A549 (cell line): ENCODE results near the gene PSMB10. TPM values are rescaled to one million over a fixed set of nuclear protein-coding genes. Genes with fewer than 3 reads are reported as not detected.

Source experiments
- ATAC-seq, 2 experiments: fragments of 200-7000 bp in 1 of 2; fragments of >200 bp in 1 of 2; cut with Nextera tagmentation in 1 of 2; cut with Tn5 transposase in 1 of 2; 3 replicates each; pipeline versions ENCODE4 v1.8.0 to v1.9.1; 2018 to 2020; ENCODE audit warnings: mild to moderate bottlenecking in 1 of 2, moderate library complexity in 1 of 2
- CTCF ChIA-PET: fragments of 300-600 bp; sonication (Branson Sonifier 250); formaldehyde crosslinking; extraction: SDS; loops from one replicate; lab custom pipeline; 2021; ENCODE audit warnings: antibody characterized with exemption, inconsistent platforms; lab: Yijun Ruan, JAX
- POLR2A ChIA-PET: fragments of 350-600 bp; formaldehyde crosslinking; extraction: SDS; loops from one replicate; lab custom pipeline; 2021; ENCODE audit warnings: antibody characterized with exemption, inconsistent platforms; lab: Yijun Ruan, JAX
- DNase-seq, 2 experiments: peaks; one replicate each; pipeline versions ENCODE4 v3.0.0 to v3.0.0-alpha.2; 2011 to 2016; ENCODE audit warnings: low read depth in 1 of 2, low spot score in 1 of 2
- FAIRE-seq: peaks from 2 replicates; lab custom pipeline; 2011; peaks lifted over from hg19 to GRCh38; lab: Jason Lieb, UNC
- H3K27ac ChIP-seq, 2 experiments: fragments of >200 bp; sonication (Bioruptor Twin); formaldehyde crosslinking; 3 replicates each; pipeline ENCODE4 v1.5.1; 2016 to 2017
- H3K4me1 ChIP-seq: fragments of >200 bp; sonication (Bioruptor Twin); formaldehyde crosslinking; 3 replicates; pipeline ENCODE4 v1.6.1; 2016
- H3K4me2 ChIP-seq: fragments of >200 bp; sonication (Bioruptor Twin); formaldehyde crosslinking; 3 replicates; pipeline ENCODE4 v1.6.1; 2016
- H3K4me3 ChIP-seq: fragments of >200 bp; sonication (Bioruptor Twin); formaldehyde crosslinking; 3 replicates; pipeline ENCODE4 v1.5.1; 2016
- H3K9me3 ChIP-seq: fragments of >200 bp; sonication (Bioruptor Twin); formaldehyde crosslinking; 3 replicates; pipeline ENCODE4 v1.6.1; 2016
- BCL3 ChIP-seq: fragments of >200 bp; sonication (Bioruptor Twin); formaldehyde crosslinking; IDR thresholded peaks from 3 replicates; pipeline ENCODE4 v1.6.1; 2016
- CBX2 ChIP-seq: fragments of 200-600 bp; sonication (generic); IDR thresholded peaks from 2 replicates; pipeline ENCODE4 v1.6.1; 2016; ENCODE audit warnings: low read depth, mild to moderate bottlenecking, borderline replicate concordance
- CBX8 ChIP-seq: fragments of 200-600 bp; sonication (generic); IDR thresholded peaks from 2 replicates; pipeline ENCODE4 v1.6.1; 2016
- CHD2 ChIP-seq: fragments of 150-350 bp; IDR thresholded peaks from 2 replicates; pipeline ENCODE4 v1.6.1; 2014; ENCODE audit warnings: low read length; ENCODE audit not compliant: partially characterized antibody
- CTCF ChIP-seq: fragments of >200 bp; sonication (Bioruptor Twin); formaldehyde crosslinking; IDR thresholded peaks from 3 replicates; pipeline ENCODE4 v1.5.1; 2016
- EHMT2 ChIP-seq: fragments of 200-600 bp; sonication (generic); IDR thresholded peaks from 2 replicates; pipeline ENCODE4 v1.6.1; 2016; ENCODE audit warnings: antibody characterized with exemption, low read depth, mild to moderate bottlenecking, moderate library complexity
- EP300 ChIP-seq, 2 experiments: fragments of >200 bp; sonication (Bioruptor Twin); formaldehyde crosslinking; IDR thresholded peaks; 2 replicates in 1 of 2; 3 replicates in 1 of 2; pipeline ENCODE4 v1.6.1; 2016 to 2017
- FOSB ChIP-seq: fragments of 250-450 bp; sonication (Bioruptor Pico); IDR thresholded peaks from 2 replicates; pipeline ENCODE4 v1.5.0; 2020; ENCODE audit warnings: mild to moderate bottlenecking, moderate library complexity
- HDAC2 ChIP-seq: fragments of 200-600 bp; sonication (generic); IDR thresholded peaks from 2 replicates; pipeline ENCODE4 v1.6.1; 2016
- HES2 ChIP-seq: fragments of >200 bp; sonication (Bioruptor Twin); formaldehyde crosslinking; IDR thresholded peaks from 2 replicates; pipeline ENCODE4 v1.6.1; 2016
- HEYL ChIP-seq: fragments of 250-450 bp; sonication (Bioruptor Pico); IDR thresholded peaks from 2 replicates; pipeline ENCODE4 v1.8.0; 2021; ENCODE audit warnings: mild to moderate bottlenecking, moderate library complexity
- HOXB13 ChIP-seq: fragments of 250-450 bp; sonication (Bioruptor Pico); IDR thresholded peaks from 2 replicates; pipeline ENCODE4 v1.5.0; 2020; ENCODE audit warnings: low read depth, mild to moderate bottlenecking, moderate library complexity
- JUN ChIP-seq, 2 experiments: fragments of >200 bp; sonication (Bioruptor Twin); formaldehyde crosslinking; IDR thresholded peaks; 2 replicates in 1 of 2; 3 replicates in 1 of 2; pipeline ENCODE4 v1.6.1; 2016 to 2017
- KDM1A ChIP-seq: fragments of 200-600 bp; sonication (generic); IDR thresholded peaks from 2 replicates; pipeline ENCODE4 v1.6.1; 2016; ENCODE audit warnings: low read depth, mild to moderate bottlenecking
- MYC ChIP-seq: IDR thresholded peaks from 2 replicates; pipeline ENCODE4 v1.6.1; 2012; ENCODE audit warnings: mild to moderate bottlenecking, inconsistent platforms, low read length, improper control_type of control experiment, borderline replicate concordance
- NFE2L2 ChIP-seq: fragments of 150-350 bp; conservative IDR thresholded peaks from 2 replicates; pipeline ENCODE4 v1.6.1; 2014; ENCODE audit warnings: low read length
- NPAS2 ChIP-seq: fragments of 250-450 bp; sonication (Bioruptor Pico); IDR thresholded peaks from 2 replicates; pipeline ENCODE4 v1.8.0; 2022; ENCODE audit warnings: mild to moderate bottlenecking, moderate library complexity, borderline replicate concordance
- POLR2A ChIP-seq: IDR thresholded peaks from 2 replicates; pipeline ENCODE4 v1.6.1; 2012; ENCODE audit warnings: mild to moderate bottlenecking, low read length
- POLR2AphosphoS2 ChIP-seq: conservative IDR thresholded peaks from 2 replicates; pipeline ENCODE4 v1.6.1; 2012; ENCODE audit warnings: low read length, improper control_type of control experiment, inconsistent platforms
- RARB ChIP-seq: fragments of 250-450 bp; sonication (Bioruptor Pico); IDR thresholded peaks from 2 replicates; pipeline ENCODE4 v1.8.0; 2021; ENCODE audit warnings: mild to moderate bottlenecking, moderate library complexity
- SMC3 ChIP-seq: fragments of >200 bp; sonication (Bioruptor Twin); formaldehyde crosslinking; IDR thresholded peaks from 3 replicates; pipeline ENCODE4 v1.6.1; 2018; ENCODE audit warnings: inconsistent platforms
- SREBF2 ChIP-seq: fragments of 450-650 bp; IDR thresholded peaks from 2 replicates; pipeline ENCODE4 v1.6.1; 2014; ENCODE audit warnings: mild to moderate bottlenecking, moderate library complexity
- TP53 ChIP-seq: fragments of 250-450 bp; sonication (Bioruptor Pico); IDR thresholded peaks from 2 replicates; pipeline ENCODE4 v1.5.0; 2021; ENCODE audit warnings: mild to moderate bottlenecking, moderate library complexity
- ZFP36 ChIP-seq: fragments of 450-650 bp; IDR thresholded peaks from 2 replicates; pipeline ENCODE4 v1.6.1; 2014; ENCODE audit warnings: borderline replicate concordance; ENCODE audit not compliant: partially characterized antibody
- ZNF302 ChIP-seq: fragments of 250-450 bp; sonication (Bioruptor Pico); IDR thresholded peaks from 2 replicates; pipeline ENCODE4 v1.9.0; 2021; ENCODE audit warnings: inconsistent platforms, mild to moderate bottlenecking, moderate library complexity
- ZSCAN20 ChIP-seq: fragments of 250-450 bp; sonication (Bioruptor Pico); IDR thresholded peaks from 2 replicates; pipeline ENCODE4 v1.8.0; 2022; ENCODE audit warnings: mild to moderate bottlenecking, moderate library complexity
- WGBS: methylation state at CpG from one replicate; pipeline ENCODE4 v1.1.6; 2017; ENCODE audit errors: missing lambda C conversion rate; 5-methylcytosine and 5-hydroxymethylcytosine counted together
- polyA plus RNA-seq, 4 experiments: library from polyadenylated mRNA; depleted of rRNA in 3 of 4; stranded (reverse); fragments of >200 nt; fragmentation: RNase III in 1 of 4; extraction: RNeasy Plus Mini Kit Qiagen cat#74134 plus additional on column Dnase treatment in 1 of 4; gene quantifications; 2 replicates in 3 of 4; 3 replicates in 1 of 4; pipeline ENCODE4 v1.2.3, GENCODE V29; 2011 to 2017

The PSMB10 gene
- polyA plus RNA-seq, 2 of the 4 experiments (the other 2 are of a cell fraction), result 11.3 to 52.4 TPM

- ATAC-seq (no peak), FAIRE-seq (no peak), DNase-seq (no peak)
- no peaks in the 10 kb centered on the region for H3K9me3 ChIP-seq
- 81% methylated on average over 9 of the region's 12 CpGs for WGBS
- TF ChIP-seq SMC3 (no peak), TP53 (CRISPR knock-in tag) (no peak), JUN (IDR thresholded peaks at IDR 0.05) (no peak), POLR2AphosphoS2 (no peak), HDAC2 (no peak), POLR2A (no peak)
- CTCF ChIA-PET, result interaction anchor here (1.1 to 8.4 kb wide), 3 partner anchors 10 to 135 kb away, joined by 3 to 54 read pairs (median 4); partner anchors contain the start of gene LCAT
- POLR2A ChIA-PET, result no interaction called here
- H3K27ac ChIP-seq, result no peak overlapping the region
- no peak overlapping the region for H3K4me2 ChIP-seq
- H3K4me3 ChIP-seq, result no peak overlapping the region
- H3K4me1 ChIP-seq, result no peaks in the 10 kb centered on the region
Observed at GRCh38 chr16:67951485-67951884, 14.8 kb upstream of the PSMB10 start.

- ChIA-PET CTCF (interaction anchor here (0.8 to 8.4 kb wide), 5 partner anchors 9 to 134 kb away, joined by 3 to 54 read pairs (median 4); partner anchors contain the start of genes LCAT and PSMB10), POLR2A (no interaction called here)
- FAIRE-seq (no peak), DNase-seq (no peak), ATAC-seq (no peak)
- H3K9me3 ChIP-seq, result no peaks in the 10 kb centered on the region
- no peaks in the 10 kb centered on the region for H3K4me1 ChIP-seq
- 92% methylated on average over 16 of the region's 16 CpGs for WGBS
- H3K4me2 ChIP-seq, result no peak overlapping the region
- H3K4me3 ChIP-seq, result no peak overlapping the region
- no peak for TF ChIP-seq MYC
- TF ChIP-seq JUN (IDR thresholded peaks at IDR 0.05), result no peak
- no peak for TF ChIP-seq CBX2
- no peak for TF ChIP-seq HEYL (CRISPR knock-in tag)
- TF ChIP-seq CBX8, result no peak
- TF ChIP-seq EHMT2, result no peak
- TF ChIP-seq ZFP36, result no peak
- no peak for TF ChIP-seq CHD2
- no peak for TF ChIP-seq SMC3
- TF ChIP-seq ZNF302 (CRISPR knock-in tag), result no peak
- no peak for TF ChIP-seq NFE2L2
- no peak for TF ChIP-seq CTCF
- no peak for TF ChIP-seq BCL3
- TF ChIP-seq KDM1A, result no peak
- TF ChIP-seq FOSB, result no peak
- no peak for TF ChIP-seq HOXB13 (CRISPR knock-in tag)
- no peak for TF ChIP-seq HDAC2
- no peak for TF ChIP-seq SREBF2
- no peak for TF ChIP-seq ZSCAN20 (CRISPR knock-in tag)
- TF ChIP-seq HES2, result no peak
- TF ChIP-seq, all 56 proteins: peak for 0
- H3K27ac ChIP-seq, result no peak overlapping the region
Observed at GRCh38 chr16:67950335-67950843, 13.7 kb upstream of the PSMB10 start.

- CTCF ChIA-PET, result interaction anchor here (0.8 to 8.4 kb wide), 7 partner anchors 8 to 133 kb away, joined by 3 to 54 read pairs (median 4); partner anchors contain the start of genes LCAT and PSMB10
- H3K4me2 ChIP-seq, result no peak overlapping the region
- no peak for TF ChIP-seq RARB (CRISPR knock-in tag)
- TF ChIP-seq HOXB13 (CRISPR knock-in tag), result no peak
- TF ChIP-seq NPAS2, result no peak
- TF ChIP-seq ZNF302 (CRISPR knock-in tag), result no peak
- no peak for TF ChIP-seq EP300 (IDR thresholded peaks at IDR 0.05)
- TF ChIP-seq, all 56 proteins: peak for 0
- no peak overlapping the region for H3K27ac ChIP-seq
- H3K4me3 ChIP-seq, result no peak overlapping the region
- H3K4me1 ChIP-seq, result no peaks in the 10 kb centered on the region
- DNase-seq (no peak), ATAC-seq (no peak), FAIRE-seq (no peak)
- POLR2A ChIA-PET, result interaction anchor here (1.4 kb wide), 1 partner anchor 14 kb away, joined by 4 read pairs; no protein-coding TSS in a partner anchor
- no peaks in the 10 kb centered on the region for H3K9me3 ChIP-seq
- WGBS, result 92% methylated on average over 7 of the region's 11 CpGs
Observed at GRCh38 chr16:67949645-67950044, 13.0 kb upstream of the PSMB10 start.
